ENCODE results near the gene GSTT2B.
"Not testable (repeated sequence)": the region's sequence is repeated elsewhere in the genome, so short reads cannot be mapped to it uniquely, and the experiment has no call there.

Gene GSTT2B

GRCh38 chr22:23980567-23980966 lies 19.6 kb upstream of the GSTT2B start:
- not testable (repeated sequence) for DNase-seq

- DNase-seq = not testable (repeated sequence)
Observed at GRCh38 chr22:23979557-23980240, 18.7 kb upstream of the GSTT2B start, which contains the start of gene GSTT2. Gene GSTT2, plus strand, starts transcription at chr22:23980134.

- not testable (repeated sequence) for DNase-seq
Observed at GRCh38 chr22:23977304-23977703, 16.3 kb upstream of the GSTT2B start.

- DNase-seq = not testable (repeated sequence)
Observed at GRCh38 chr22:23974836-23975352, 13.9 kb upstream of the GSTT2B start.

GRCh38 chr22:23974345-23974744 lies 13.3 kb upstream of the GSTT2B start, which contains the start of gene DDT:
Gene DDT, minus strand, starts transcription at chr22:23974441. Its CDS starts 27 bp downstream, at chr22:23974414.
- not testable (repeated sequence) for DNase-seq

- DNase-seq = not testable (repeated sequence)
Observed at GRCh38 chr22:23971927-23972326, 10.9 kb upstream of the GSTT2B start.

- no peak for DNase-seq
Observed at GRCh38 chr22:23970816-23971486, 10.0 kb upstream of the GSTT2B start.

GRCh38 chr22:23970201-23970641 lies 9.2 kb upstream of the GSTT2B start:
- DNase-seq = no peak

GRCh38 chr22:23969071-23969470 lies 8.1 kb upstream of the GSTT2B start:
- no peak for DNase-seq

- DNase-seq = not testable (repeated sequence)
Observed at GRCh38 chr22:23966568-23966967, 5.6 kb upstream of the GSTT2B start, which contains the start of gene DDTL. Gene DDTL, plus strand, starts transcription at chr22:23966888. Its CDS starts 27 bp downstream, at chr22:23966915.

- DNase-seq = not testable (repeated sequence)
Observed at GRCh38 chr22:23966094-23966493, 5.1 kb upstream of the GSTT2B start.

- peak; percentile 82 for DNase-seq
Observed at GRCh38 chr22:23956301-23956900, 4.6 kb downstream of the GSTT2B start.

GRCh38 chr22:23955886-23956285 lies 5.1 kb downstream of the GSTT2B start:
- not testable (repeated sequence) for DNase-seq

- not testable (repeated sequence) for DNase-seq
Observed at GRCh38 chr22:23954991-23955305, 6.0 kb downstream of the GSTT2B start.

- not testable (repeated sequence) for DNase-seq
Observed at GRCh38 chr22:23954193-23954990, 6.6 kb downstream of the GSTT2B start.

- DNase-seq = not testable (repeated sequence)
Observed at GRCh38 chr22:23953485-23953884, 7.5 kb downstream of the GSTT2B start.

GRCh38 chr22:23952794-23953405 lies 8.1 kb downstream of the GSTT2B start:
- not testable (repeated sequence) for DNase-seq

GRCh38 chr22:23951383-23951782 lies 9.6 kb downstream of the GSTT2B start:
- DNase-seq = not testable (repeated sequence)

- DNase-seq = not testable (repeated sequence)
Observed at GRCh38 chr22:23949764-23950163, 11.2 kb downstream of the GSTT2B start.

- not testable (repeated sequence) for DNase-seq
Observed at GRCh38 chr22:23947391-23947790, 13.6 kb downstream of the GSTT2B start.

GRCh38 chr22:23940166-23940565 lies 20.8 kb downstream of the GSTT2B start:
- not testable (repeated sequence) for DNase-seq

GRCh38 chr22:23939017-23939357 lies 22.0 kb downstream of the GSTT2B start:
- DNase-seq = no peak
